CD14-positive monocyte (primary cell): ENCODE measurements around the gene TMEM132D. TPM values are rescaled to one million over a fixed set of nuclear protein-coding genes. Genes with fewer than 3 reads are reported as not detected.

Source experiments
- DNase-seq, 3 donors: peaks; one replicate each; pipeline ENCODE4 v3.0.0-alpha.2; 2011 to 2022
- H2AFZ ChIP-seq: 2 replicates; pipeline ENCODE4 v1.6.0; 2012; ENCODE audit warnings: mild to moderate bottlenecking, low read depth, low read length, inconsistent platforms; ENCODE audit not compliant: insufficient read depth, poor library complexity, severe bottlenecking
- H3K27ac ChIP-seq, 2 donors: 1 replicate in 1 of 2; 2 replicates in 1 of 2; pipeline ENCODE4 v1.5.1; 2012 to 2013; ENCODE audit warnings: low read length in 2 of 2, control low read depth in 1 of 2, inconsistent platforms in 1 of 2, low read depth in 1 of 2, mild to moderate bottlenecking in 1 of 2
- H3K27me3 ChIP-seq, 2 donors: one replicate each; pipeline versions ENCODE4 v1.6.0 to v1.6.1; 2011 to 2013; ENCODE audit warnings: low read length in 2 of 2; ENCODE audit not compliant: control insufficient read depth in 2 of 2, insufficient read depth in 2 of 2
- H3K36me3 ChIP-seq, 2 donors: replicated peaks in 1 of 2; 1 replicate in 1 of 2; 2 replicates in 1 of 2; pipeline versions ENCODE4 v1.5.1 to v1.6.1; 2012 to 2013; ENCODE audit warnings: low read length in 2 of 2, control low read depth in 1 of 2, inconsistent platforms in 1 of 2, mild to moderate bottlenecking in 1 of 2; ENCODE audit not compliant: insufficient read depth in 2 of 2, control insufficient read depth in 1 of 2
- H3K4me1 ChIP-seq, 2 donors: 1 replicate in 1 of 2; 2 replicates in 1 of 2; pipeline versions ENCODE4 v1.5.1 to v1.6.1; 2012 to 2013; ENCODE audit warnings: low read length in 2 of 2, control low read depth in 1 of 2, inconsistent platforms in 1 of 2, mild to moderate bottlenecking in 1 of 2, moderate library complexity in 1 of 2; ENCODE audit not compliant: insufficient read depth in 2 of 2, control insufficient read depth in 1 of 2
- H3K4me2 ChIP-seq: replicated peaks from 2 replicates; pipeline ENCODE3; 2012; ENCODE audit warnings: low read length, moderate library complexity, mild to moderate bottlenecking; ENCODE audit not compliant: poor library complexity, severe bottlenecking; ENCODE audit errors: extremely low read depth
- H3K4me3 ChIP-seq, 3 experiments: fragments of 200-600 bp in 1 of 3; sonication (generic) in 1 of 3; replicated peaks in 1 of 3; 1 replicate in 2 of 3; 2 replicates in 1 of 3; pipeline ENCODE4 v1.5.1; 2011 to 2013; ENCODE audit warnings: low read length in 3 of 3, mild to moderate bottlenecking in 3 of 3, control low read depth in 2 of 3, low read depth in 2 of 3, inconsistent platforms in 1 of 3, moderate library complexity in 1 of 3
- H3K79me2 ChIP-seq: 2 replicates; pipeline ENCODE4 v1.6.0; 2012; ENCODE audit warnings: mild to moderate bottlenecking, control low read depth, inconsistent platforms, low read length, moderate library complexity; ENCODE audit not compliant: insufficient read depth
- H3K9ac ChIP-seq: 2 replicates; pipeline ENCODE4 v1.6.0; 2017; ENCODE audit warnings: low read length, mild to moderate bottlenecking; ENCODE audit not compliant: insufficient read depth, poor library complexity, severe bottlenecking
- H3K9me3 ChIP-seq, 2 donors: replicated peaks in 1 of 2; 1 replicate in 1 of 2; 2 replicates in 1 of 2; pipeline versions ENCODE4 v1.5.1 to v1.6.1; 2012 to 2013; ENCODE audit warnings: low read length in 2 of 2, control low read depth in 1 of 2; ENCODE audit not compliant: control insufficient read depth in 1 of 2, insufficient read depth in 1 of 2
- H4K20me1 ChIP-seq: 2 replicates; pipeline ENCODE4 v1.6.0; 2012; ENCODE audit warnings: mild to moderate bottlenecking, low read length, control low read depth, moderate library complexity; ENCODE audit not compliant: insufficient read depth
- H3K27ac Mint-ChIP-seq, 7 donors: one replicate each; pipeline ENCODE4 v1.8.0; 2020; ENCODE audit warnings: mild to moderate bottlenecking in 7 of 7, mixed read lengths in 7 of 7, moderate library complexity in 6 of 7, inconsistent platforms in 2 of 7
- H3K27me3 Mint-ChIP-seq, 3 donors: one replicate each; pipeline ENCODE4 v1.8.0; 2021 to 2022; ENCODE audit warnings: low read depth in 3 of 3, mild to moderate bottlenecking in 3 of 3, mixed read lengths in 3 of 3, moderate library complexity in 3 of 3, inconsistent platforms in 1 of 3
- H3K36me3 Mint-ChIP-seq, 2 donors: one replicate each; pipeline ENCODE4 v1.8.0; 2020; ENCODE audit warnings: mixed read lengths in 2 of 2, inconsistent platforms in 1 of 2, mild to moderate bottlenecking in 1 of 2
- H3K4me1 Mint-ChIP-seq: one replicate; pipeline ENCODE4 v1.8.0; 2020; ENCODE audit warnings: mild to moderate bottlenecking, mixed read lengths
- H3K4me3 Mint-ChIP-seq, 2 donors: one replicate each; pipeline ENCODE4 v1.8.0; 2020; ENCODE audit warnings: mild to moderate bottlenecking in 2 of 2, mixed read lengths in 2 of 2, moderate library complexity in 1 of 2
- H3K9me3 Mint-ChIP-seq, 7 donors: one replicate each; pipeline ENCODE4 v1.8.0; 2020 to 2022; ENCODE audit warnings: mixed read lengths in 7 of 7, mild to moderate bottlenecking in 6 of 7, moderate library complexity in 6 of 7, inconsistent platforms in 2 of 7
- WGBS: methylation state at CpG from one replicate; pipeline ENCODE4 v1.1.5; 2013; ENCODE audit warnings: missing lambda C conversion rate; ENCODE audit not compliant: insufficient coverage; 5-methylcytosine and 5-hydroxymethylcytosine counted together
- intact Hi-C, 2 donors: fragments of 100-400 bp; cut with micrococcal nuclease; formaldehyde crosslinking; loops; one replicate each; pipeline versions ENCODE4 v1.15.0 to v1.15.1; 2023
- polyA plus RNA-seq, 3 donors: library from polyadenylated mRNA; depleted of rRNA in 1 of 3; unstranded in 2 of 3; stranded (reverse) in 1 of 3; fragments of 300-500 nt in 2 of 3; fragments of >200 nt in 1 of 3; fragmentation: Illumina TruSeq in 2 of 3; gene quantifications; 1 replicate in 2 of 3; 2 replicates in 1 of 3; pipeline ENCODE4 v1.2.3, GENCODE V29; 2012 to 2021
- TF ChIP-seq, protein P1 (sequence below): fragments of 200-600 bp; IDR thresholded peaks from one replicate; pipeline ENCODE4 v1.8.0; 2022; ENCODE audit warnings: antibody characterized with exemption, mild to moderate bottlenecking

Gene TMEM132D
- polyA plus RNA-seq, 3 donors: 0.04 TPM; not detected in 2

GRCh38 chr12:129723260-129723659, 180.6 kb downstream of the TMEM132D start:
- Histone ChIP-seq H4K20me1 (no peaks in the 10 kb centered on the region), H2AFZ (no peak overlapping the region), H3K4me2 (no peak overlapping the region), H3K79me2 (no peaks in the 10 kb centered on the region), H3K27me3 (no peaks in the 10 kb centered on the region), H3K4me3 (no peak overlapping the region), H3K9me3 (peaks cover 21 to 43% of the 10 kb centered on the region in 2 donors), H3K27ac (no peak overlapping the region), H3K9ac (no peak overlapping the region), H3K36me3 (no peaks in the 10 kb centered on the region), H3K4me1 (no peaks in the 10 kb centered on the region)
- H3K27ac Mint-ChIP-seq: no peak overlapping the region
- DNase-seq: no peak
- H3K4me1 Mint-ChIP-seq: no peaks in the 10 kb centered on the region
- TF ChIP-seq, protein P1, sequence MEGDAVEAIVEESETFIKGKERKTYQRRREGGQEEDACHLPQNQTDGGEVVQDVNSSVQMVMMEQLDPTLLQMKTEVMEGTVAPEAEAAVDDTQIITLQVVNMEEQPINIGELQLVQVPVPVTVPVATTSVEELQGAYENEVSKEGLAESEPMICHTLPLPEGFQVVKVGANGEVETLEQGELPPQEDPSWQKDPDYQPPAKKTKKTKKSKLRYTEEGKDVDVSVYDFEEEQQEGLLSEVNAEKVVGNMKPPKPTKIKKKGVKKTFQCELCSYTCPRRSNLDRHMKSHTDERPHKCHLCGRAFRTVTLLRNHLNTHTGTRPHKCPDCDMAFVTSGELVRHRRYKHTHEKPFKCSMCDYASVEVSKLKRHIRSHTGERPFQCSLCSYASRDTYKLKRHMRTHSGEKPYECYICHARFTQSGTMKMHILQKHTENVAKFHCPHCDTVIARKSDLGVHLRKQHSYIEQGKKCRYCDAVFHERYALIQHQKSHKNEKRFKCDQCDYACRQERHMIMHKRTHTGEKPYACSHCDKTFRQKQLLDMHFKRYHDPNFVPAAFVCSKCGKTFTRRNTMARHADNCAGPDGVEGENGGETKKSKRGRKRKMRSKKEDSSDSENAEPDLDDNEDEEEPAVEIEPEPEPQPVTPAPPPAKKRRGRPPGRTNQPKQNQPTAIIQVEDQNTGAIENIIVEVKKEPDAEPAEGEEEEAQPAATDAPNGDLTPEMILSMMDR: no peak
- H3K27me3 Mint-ChIP-seq: peaks cover 0 to 5% (median 2%) of the 10 kb centered on the region in 3 donors
- WGBS: 91% methylated on average over 8 of the region's 8 CpGs
- no peaks in the 10 kb centered on the region for H3K36me3 Mint-ChIP-seq
- peaks cover 14 to 49% (median 18%) of the 10 kb centered on the region in 7 donors for H3K9me3 Mint-ChIP-seq
- H3K4me3 Mint-ChIP-seq: no peak overlapping the region
- intact Hi-C loops: no loop called here

DNA sequence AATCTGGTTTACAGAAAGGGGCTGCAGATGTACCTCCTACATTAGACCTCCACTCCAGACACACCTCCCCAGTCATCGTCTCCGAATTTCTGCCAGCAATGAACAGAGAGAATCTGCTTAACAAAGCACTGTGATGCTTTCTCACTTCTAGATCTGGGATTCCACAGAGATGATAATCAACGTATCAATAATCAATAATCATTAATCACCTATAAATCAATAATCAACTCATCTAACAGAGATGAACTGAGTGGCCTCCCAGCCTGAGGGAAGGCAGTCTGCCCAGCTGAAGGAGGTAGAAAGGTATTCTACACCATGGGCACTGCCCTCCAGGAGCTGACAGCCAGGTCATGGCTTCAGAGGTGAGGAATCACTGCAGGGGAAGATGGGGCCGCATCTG, 183.2 kb downstream of the TMEM132D start:
- Histone ChIP-seq H3K27ac (no peak overlapping the region), H3K9ac (no peak overlapping the region), H3K79me2 (no peaks in the 10 kb centered on the region), H3K4me2 (no peak overlapping the region), H3K4me3 (no peak overlapping the region), H3K27me3 (no peaks in the 10 kb centered on the region), H3K9me3 (peaks cover 35 to 55% of the 10 kb centered on the region in 2 donors), H4K20me1 (no peaks in the 10 kb centered on the region), H3K36me3 (no peaks in the 10 kb centered on the region), H3K4me1 (no peaks in the 10 kb centered on the region), H2AFZ (no peak overlapping the region)
- H3K4me1 Mint-ChIP-seq: no peaks in the 10 kb centered on the region
- no peak overlapping the region for H3K4me3 Mint-ChIP-seq
- intact Hi-C loops: no loop called here
- no peaks in the 10 kb centered on the region for H3K36me3 Mint-ChIP-seq
- no peak overlapping the region for H3K27ac Mint-ChIP-seq
- peaks cover 12 to 46% (median 20%) of the 10 kb centered on the region in 7 donors for H3K9me3 Mint-ChIP-seq
- TF ChIP-seq, protein P1: no peak
- no peak for DNase-seq
- H3K27me3 Mint-ChIP-seq: peaks cover 0 to 5% (median 0%) of the 10 kb centered on the region in 3 donors
- WGBS: 96% methylated on average over 3 of the region's 4 CpGs
